Rectal smooth muscle tissue (tissue), 1 donor: ENCODE measurements around the gene ARFIP2.

Experiments
- H3K27ac ChIP-seq: one replicate; pipeline ENCODE4 v1.7.0; 2013; ENCODE audit warnings: low read depth, low read length, inconsistent platforms
- H3K27me3 ChIP-seq: one replicate; pipeline ENCODE4 v1.7.0; 2013; ENCODE audit warnings: low read length; ENCODE audit not compliant: control insufficient read depth, insufficient read depth
- H3K36me3 ChIP-seq: one replicate; pipeline ENCODE4 v1.7.0; 2013; ENCODE audit warnings: low read length; ENCODE audit not compliant: control insufficient read depth, insufficient read depth
- H3K4me1 ChIP-seq: one replicate; pipeline ENCODE4 v1.7.0; 2013; ENCODE audit warnings: low read length; ENCODE audit not compliant: control insufficient read depth, insufficient read depth
- H3K4me3 ChIP-seq: one replicate; pipeline ENCODE4 v1.7.0; 2013; ENCODE audit warnings: low read length
- H3K9ac ChIP-seq: one replicate; pipeline ENCODE4 v1.7.0; 2013; ENCODE audit warnings: low read length

The ARFIP2 gene

DNA sequence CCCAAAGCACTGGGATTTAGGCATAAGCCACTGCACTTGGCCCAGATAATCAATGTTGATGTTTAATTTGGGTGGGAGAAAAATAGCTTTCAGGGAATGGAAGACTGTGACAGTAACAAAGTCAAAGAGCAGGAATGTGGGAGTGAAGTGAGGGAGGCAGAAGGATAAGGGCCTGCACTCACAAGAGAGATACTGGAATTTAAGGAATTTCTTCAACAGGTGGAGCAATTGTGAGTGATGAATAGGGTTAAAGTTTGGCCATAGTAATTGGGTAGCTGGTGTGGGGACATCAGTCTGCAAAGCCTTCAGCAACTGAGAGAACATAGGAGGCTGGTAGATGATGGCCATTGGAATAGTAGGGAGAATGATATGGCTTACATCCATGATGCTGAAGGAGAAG lies 53.6 kb downstream of the ARFIP2 start:
- Histone ChIP-seq H3K4me3 (no peak overlapping the region), H3K27me3 (no peaks in the 10 kb centered on the region), H3K36me3 (no peaks in the 10 kb centered on the region), H3K9ac (no peak overlapping the region), H3K27ac (no peak overlapping the region), H3K4me1 (no peaks in the 10 kb centered on the region)
